Mammary epithelial cell (primary cell): Measurements from ENCODE around the gene MCM3AP.

ENCODE experiments used
- CTCF ChIP-seq, 2 donors: IDR thresholded peaks in 1 of 2; conservative IDR thresholded peaks in 1 of 2; 2 replicates each; pipeline ENCODE4 v1.5.1; 2011 to 2012; ENCODE audit warnings: inconsistent platforms in 2 of 2, low read length in 2 of 2, mild to moderate bottlenecking in 2 of 2, control low read depth in 1 of 2, low read depth in 1 of 2; ENCODE audit not compliant: insufficient read depth in 1 of 2; ENCODE audit errors: extremely low read depth in 1 of 2
- EZH2 ChIP-seq: IDR thresholded peaks from 2 replicates; pipeline ENCODE4 v1.6.1; 2012; ENCODE audit warnings: low read length, inconsistent platforms, borderline replicate concordance

GRCh38 chr21:46304955-46305354, 19.5 kb upstream of the MCM3AP start:
- TF ChIP-seq EZH2 (no peak), CTCF (conservative IDR thresholded peaks at IDR 0.05 in 1 of 2, IDR thresholded peaks at IDR 0.05 in 1 of 2; ENCODE audit: extremely low read depth in 1 of 2, insufficient read depth in 1 of 2, low read depth in 1 of 2, low read length in 2 of 2) (no peak)
